Measurements from ENCODE around the gene CHRNB4. TPM values are rescaled to one million over a fixed set of nuclear protein-coding genes. Genes with fewer than 3 reads are reported as not detected.

The CHRNB4 gene, protein sequence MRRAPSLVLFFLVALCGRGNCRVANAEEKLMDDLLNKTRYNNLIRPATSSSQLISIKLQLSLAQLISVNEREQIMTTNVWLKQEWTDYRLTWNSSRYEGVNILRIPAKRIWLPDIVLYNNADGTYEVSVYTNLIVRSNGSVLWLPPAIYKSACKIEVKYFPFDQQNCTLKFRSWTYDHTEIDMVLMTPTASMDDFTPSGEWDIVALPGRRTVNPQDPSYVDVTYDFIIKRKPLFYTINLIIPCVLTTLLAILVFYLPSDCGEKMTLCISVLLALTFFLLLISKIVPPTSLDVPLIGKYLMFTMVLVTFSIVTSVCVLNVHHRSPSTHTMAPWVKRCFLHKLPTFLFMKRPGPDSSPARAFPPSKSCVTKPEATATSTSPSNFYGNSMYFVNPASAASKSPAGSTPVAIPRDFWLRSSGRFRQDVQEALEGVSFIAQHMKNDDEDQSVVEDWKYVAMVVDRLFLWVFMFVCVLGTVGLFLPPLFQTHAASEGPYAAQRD
- total RNA-seq (2022; extraction: Qiagen RNA extraction) = 0.96 to 1.3 TPM (median 1.0 TPM) in 5 replicates

DNA sequence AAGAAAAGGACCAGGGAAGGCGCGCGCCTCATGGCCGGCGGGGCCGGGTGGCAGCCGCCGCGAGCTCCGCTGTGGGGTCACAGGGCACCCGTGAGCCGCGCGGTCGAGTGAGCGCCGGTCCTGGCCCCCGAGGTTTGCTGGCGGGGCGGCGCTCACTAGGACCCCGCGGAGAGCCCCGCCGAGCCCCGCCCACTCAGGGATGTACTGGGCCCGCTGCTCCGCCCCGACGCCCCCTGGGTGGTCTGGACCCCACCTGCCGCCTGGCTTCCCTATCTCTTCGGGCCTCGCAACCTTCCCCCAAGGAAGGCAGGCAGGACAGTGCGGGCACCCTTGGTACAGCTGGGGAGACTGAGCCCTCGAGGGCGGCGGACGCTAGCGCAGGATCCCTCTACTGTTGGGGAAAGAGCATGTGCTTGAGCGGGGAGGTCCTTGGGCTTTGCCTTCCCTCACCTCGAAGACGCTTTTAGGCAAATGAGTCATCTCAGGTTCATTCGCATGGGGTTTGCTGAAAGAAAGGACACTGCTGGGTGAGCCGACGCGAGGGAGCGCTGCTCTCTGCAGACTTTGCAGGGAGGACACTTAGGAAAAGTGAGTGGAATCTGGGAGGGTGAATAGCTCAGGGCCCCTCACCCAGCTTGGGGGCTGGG is at the start of gene CHRNB4:
Gene CHRNB4 (minus strand): TSS at position 109 of the 647 bp plus-strand sequence. CDS start 77 bp downstream, at position 32.

DNA sequence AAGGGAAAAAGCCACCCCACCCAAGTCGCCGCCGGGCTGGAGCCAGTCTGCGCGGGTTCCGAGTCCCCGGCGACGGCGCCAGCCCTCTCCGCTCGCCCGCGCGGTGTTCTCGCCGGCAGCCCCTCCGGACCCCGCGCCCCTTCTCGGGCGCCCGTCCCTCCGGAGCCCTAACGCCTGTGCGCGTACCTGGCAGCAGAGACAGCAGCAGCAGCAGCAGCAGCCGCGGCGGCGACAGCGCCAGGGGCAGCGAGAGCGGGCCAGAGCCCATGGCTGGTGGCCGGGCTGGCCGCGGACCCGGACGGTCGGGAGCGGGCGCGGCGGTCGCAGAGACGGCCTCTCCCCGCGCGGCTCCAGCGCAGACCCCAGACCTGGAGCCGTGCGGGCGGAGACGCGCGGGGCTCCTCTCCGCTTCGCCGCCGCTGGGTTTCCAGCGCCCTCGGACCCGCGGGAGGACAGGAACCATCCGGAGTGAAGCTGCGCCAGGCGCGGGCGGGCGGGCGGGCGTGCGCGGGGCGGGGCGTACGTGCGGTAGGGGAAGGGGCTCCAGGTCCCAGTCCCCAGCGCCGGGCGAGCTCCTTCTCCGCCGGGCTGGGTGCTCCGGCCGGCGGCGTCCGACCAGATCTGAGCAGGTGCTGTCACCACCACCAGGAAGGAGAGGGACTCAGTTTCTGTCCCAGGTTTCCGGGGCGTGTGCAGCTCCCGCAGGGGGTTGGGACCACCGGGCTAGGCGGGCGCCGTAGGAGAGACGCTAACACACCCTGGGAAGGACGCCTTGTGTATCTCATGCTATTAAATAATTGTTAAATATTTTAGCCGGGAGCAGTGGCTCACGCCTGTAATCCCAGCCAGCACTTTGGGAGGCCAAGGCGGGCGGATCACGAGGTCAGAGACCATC is 20.2 kb downstream of the CHRNB4 start, which contains the start of gene CHRNA3:
Gene CHRNA3 (minus strand): TSS at position 470 of the 895 bp plus-strand sequence. CDS start 202 bp downstream, at position 268.

Other genes with a start within 250 kb of the CHRNB4 start
- gene IREB2, start 203.0 kb downstream of the CHRNB4 start, total RNA-seq (2022; extraction: Qiagen RNA extraction) = 34.4 to 59.2 TPM (median 53.2 TPM) in 5 replicates
- gene HYKK, start 133.6 kb downstream of the CHRNB4 start, total RNA-seq (2022; extraction: Qiagen RNA extraction) = 5.5 to 6.6 TPM (median 6.2 TPM) in 5 replicates
- 358 to 494 TPM (median 380 TPM) in 5 replicates for gene PSMA4, start 100.8 kb downstream of the CHRNB4 start, total RNA-seq (2022; extraction: Qiagen RNA extraction)
- gene CHRNA5, start 75.7 kb downstream of the CHRNB4 start, total RNA-seq (2022; extraction: Qiagen RNA extraction) = 29.9 to 31.5 TPM (median 30.8 TPM) in 5 replicates
- 0.18 to 1.1 TPM (median 0.45 TPM) in 5 replicates for gene CHRNA3, start 20.2 kb downstream of the CHRNB4 start, total RNA-seq (2022; extraction: Qiagen RNA extraction)
- 4.5 to 10.6 TPM (median 8.4 TPM) in 5 replicates for gene ADAMTS7, start 170.3 kb upstream of the CHRNB4 start, total RNA-seq (2022; extraction: Qiagen RNA extraction)
- gene MORF4L1, start 231.7 kb upstream of the CHRNB4 start, total RNA-seq (2022; extraction: Qiagen RNA extraction) = 458 to 654 TPM (median 496 TPM) in 5 replicates